ENCODE results near the gene HPGD. TPM values are rescaled to one million over a fixed set of nuclear protein-coding genes. Genes with fewer than 3 reads are reported as not detected.

Gene HPGD
- total RNA-seq, 1 donor = under 0.01 TPM

GRCh38 chr4:174559894-174560293 lies 37.6 kb upstream of the HPGD start:
- no peak overlapping the region for H3K4me2 ChIP-seq (ENCODE audit: insufficient read depth, low read length)
- H3K27ac ChIP-seq (ENCODE audit: low read depth, low read length) = no peak overlapping the region
- H3K9me3 ChIP-seq (ENCODE audit: low read depth, low read length) = no peaks in the 10 kb centered on the region
- TF ChIP-seq CTCF (IDR thresholded peaks at IDR 0.05; ENCODE audit: extremely low read depth, low read depth, low read length) = no peak
- no peaks in the 10 kb centered on the region for H4K20me1 ChIP-seq (ENCODE audit: insufficient read depth, low read length)
- no peaks in the 10 kb centered on the region for H3K36me3 ChIP-seq (ENCODE audit: insufficient read depth, low read length)
- no peaks in the 10 kb centered on the region for H3K4me1 ChIP-seq (ENCODE audit: insufficient read depth, low read length)
- DNase-seq (ENCODE audit: insufficient read length, low spot score, missing footprints) = no peak
- H2AFZ ChIP-seq (ENCODE audit: low read length) = no peak overlapping the region
- H3K79me2 ChIP-seq (ENCODE audit: insufficient read depth, low read length) = no peaks in the 10 kb centered on the region
- no peaks in the 10 kb centered on the region for H3K27me3 ChIP-seq (ENCODE audit: insufficient read depth, low read length)
- no peak overlapping the region for H3K4me3 ChIP-seq (ENCODE audit: insufficient read depth, low read length)

- Histone ChIP-seq H3K27ac (ENCODE audit: low read depth, low read length) (no peak overlapping the region), H3K79me2 (ENCODE audit: insufficient read depth, low read length) (no peaks in the 10 kb centered on the region), H4K20me1 (ENCODE audit: insufficient read depth, low read length) (no peaks in the 10 kb centered on the region), H2AFZ (ENCODE audit: low read length) (no peak overlapping the region), H3K4me1 (ENCODE audit: insufficient read depth, low read length) (no peaks in the 10 kb centered on the region), H3K27me3 (ENCODE audit: insufficient read depth, low read length) (no peaks in the 10 kb centered on the region), H3K36me3 (ENCODE audit: insufficient read depth, low read length) (no peaks in the 10 kb centered on the region), H3K9me3 (ENCODE audit: low read depth, low read length) (no peaks in the 10 kb centered on the region), H3K4me2 (ENCODE audit: insufficient read depth, low read length) (no peak overlapping the region), H3K4me3 (ENCODE audit: insufficient read depth, low read length) (no peak overlapping the region)
- no peak for TF ChIP-seq CTCF (IDR thresholded peaks at IDR 0.05; ENCODE audit: extremely low read depth, low read depth, low read length)
- DNase-seq (ENCODE audit: insufficient read length, low spot score, missing footprints) = no peak
These were observed 33.7 kb upstream of the HPGD start for GRCh38 chr4:174555789-174556630.

GRCh38 chr4:174554231-174554728 lies 32.0 kb upstream of the HPGD start:
- Histone ChIP-seq H3K79me2 (ENCODE audit: insufficient read depth, low read length) (no peaks in the 10 kb centered on the region), H3K4me3 (ENCODE audit: insufficient read depth, low read length) (no peak overlapping the region), H3K4me2 (ENCODE audit: insufficient read depth, low read length) (no peak overlapping the region), H3K4me1 (ENCODE audit: insufficient read depth, low read length) (no peaks in the 10 kb centered on the region), H3K9me3 (ENCODE audit: low read depth, low read length) (no peaks in the 10 kb centered on the region), H3K36me3 (ENCODE audit: insufficient read depth, low read length) (no peaks in the 10 kb centered on the region), H3K27ac (ENCODE audit: low read depth, low read length) (no peak overlapping the region), H2AFZ (ENCODE audit: low read length) (no peak overlapping the region), H3K27me3 (ENCODE audit: insufficient read depth, low read length) (no peaks in the 10 kb centered on the region), H4K20me1 (ENCODE audit: insufficient read depth, low read length) (no peaks in the 10 kb centered on the region)
- no peak for TF ChIP-seq CTCF (IDR thresholded peaks at IDR 0.05; ENCODE audit: extremely low read depth, low read depth, low read length)
- no peak for DNase-seq (ENCODE audit: insufficient read length, low spot score, missing footprints)

- no peaks in the 10 kb centered on the region for H3K79me2 ChIP-seq (ENCODE audit: insufficient read depth, low read length)
- H3K4me3 ChIP-seq (ENCODE audit: insufficient read depth, low read length) = no peak overlapping the region
- no peak overlapping the region for H3K4me2 ChIP-seq (ENCODE audit: insufficient read depth, low read length)
- no peaks in the 10 kb centered on the region for H3K9me3 ChIP-seq (ENCODE audit: low read depth, low read length)
- H3K36me3 ChIP-seq (ENCODE audit: insufficient read depth, low read length) = no peaks in the 10 kb centered on the region
- no peak overlapping the region for H2AFZ ChIP-seq (ENCODE audit: low read length)
- no peak overlapping the region for H3K27ac ChIP-seq (ENCODE audit: low read depth, low read length)
- no peaks in the 10 kb centered on the region for H3K27me3 ChIP-seq (ENCODE audit: insufficient read depth, low read length)
- no peak for DNase-seq (ENCODE audit: insufficient read length, low spot score, missing footprints)
- H4K20me1 ChIP-seq (ENCODE audit: insufficient read depth, low read length) = no peaks in the 10 kb centered on the region
- H3K4me1 ChIP-seq (ENCODE audit: insufficient read depth, low read length) = no peaks in the 10 kb centered on the region
- no peak for TF ChIP-seq CTCF (IDR thresholded peaks at IDR 0.05; ENCODE audit: extremely low read depth, low read depth, low read length)
These were observed 31.5 kb upstream of the HPGD start for GRCh38 chr4:174553828-174554227.
